T-helper 1 cell treated with Interleukin-12 subunit alpha and Interleukin-12 subunit beta and Interleukin-4 antibody, amounts not matched to agents 30 ng/mL and 1 ng/mL, for 36 hours (primary cell): Measurements from ENCODE around the gene USP9Y. TPM values are rescaled to one million over a fixed set of nuclear protein-coding genes. Genes with fewer than 3 reads are reported as not detected.

Experiments
- intact Hi-C: fragments of 100-400 bp; cut with micrococcal nuclease; formaldehyde crosslinking; loops from one replicate; pipeline ENCODE4 v1.15.1; 2024
- total RNA-seq: library from RNA; stranded (reverse); gene quantifications from 2 replicates; pipeline ENCODE4 v1.2.3, GENCODE V29; 2022

USP9Y gene
- total RNA-seq, 1 donor from 2014 or later: 26.3 TPM

GRCh38 chrY:12756021-12756420 lies 55.0 kb downstream of the USP9Y start:
- intact Hi-C loops: no loop called here

GRCh38 chrY:12765976-12766375 lies 64.9 kb downstream of the USP9Y start:
- intact Hi-C loops: no loop called here

- intact Hi-C loops: no loop called here
These were observed 83.5 kb downstream of the USP9Y start for GRCh38 chrY:12784521-12784920.

GRCh38 chrY:12793999-12794398 lies 93.0 kb downstream of the USP9Y start:
- intact Hi-C loops: no loop called here

GRCh38 chrY:12808046-12808445 lies 107.0 kb downstream of the USP9Y start:
- intact Hi-C loops: loop anchor here (5.0 kb wide), 2 partner anchors 146 to 331 kb away; no protein-coding TSS in a partner anchor

GRCh38 chrY:12809034-12809433 lies 108.0 kb downstream of the USP9Y start:
- intact Hi-C loops: loop anchor here (5.0 kb wide), 2 partner anchors 147 to 332 kb away; no protein-coding TSS in a partner anchor

- intact Hi-C loops: no loop called here
These were observed 122.4 kb downstream of the USP9Y start for GRCh38 chrY:12823408-12823807.

GRCh38 chrY:12826791-12827190 lies 125.8 kb downstream of the USP9Y start:
- intact Hi-C loops: no loop called here

- intact Hi-C loops: no loop called here
These were observed 132.3 kb downstream of the USP9Y start for GRCh38 chrY:12833284-12833683.

- intact Hi-C loops: no loop called here
These were observed 136.5 kb downstream of the USP9Y start for GRCh38 chrY:12837550-12837949.

- intact Hi-C loops: no loop called here
These were observed 140.3 kb downstream of the USP9Y start for GRCh38 chrY:12841368-12841767.

GRCh38 chrY:12846793-12847192 lies 145.8 kb downstream of the USP9Y start:
- intact Hi-C loops: no loop called here

- intact Hi-C loops: no loop called here
These were observed 154.8 kb downstream of the USP9Y start for GRCh38 chrY:12855791-12856275.

GRCh38 chrY:12867960-12868359 lies 166.9 kb downstream of the USP9Y start:
- intact Hi-C loops: no loop called here

GRCh38 chrY:12896973-12897372 lies 195.9 kb downstream of the USP9Y start:
- intact Hi-C loops: no loop called here

- intact Hi-C loops: no loop called here
These were observed 197.6 kb downstream of the USP9Y start for GRCh38 chrY:12898604-12899003.

- intact Hi-C loops: loop anchor here (1.0 to 10.0 kb wide), 7 partner anchors 80 to 1436 kb away; partner anchors contain the start of gene TMSB4Y
These were observed 203.8 kb downstream of the USP9Y start, which contains the start of gene DDX3Y for GRCh38 chrY:12904618-12905516. DDX3Y (plus strand) TSS chrY:12904868; CDS start chrY:12904937, 69 bp downstream.

- intact Hi-C loops: loop anchor here (1.0 to 10.0 kb wide), 6 partner anchors 79 to 1435 kb away; partner anchors contain the start of gene TMSB4Y
These were observed 204.5 kb downstream of the USP9Y start for GRCh38 chrY:12905517-12905872.

- intact Hi-C loops: loop anchor here (1.0 to 10.0 kb wide), 6 partner anchors 79 to 1435 kb away; partner anchors contain the start of gene TMSB4Y
These were observed 204.9 kb downstream of the USP9Y start for GRCh38 chrY:12905895-12906294.
